HG03097 (cell line): Measurements from ENCODE around the gene CYB5B.
A peak's percentile ranks its signal among the peaks of the same experiment; 100 is the strongest.
"Not testable (repeated sequence)": the region's sequence is repeated elsewhere in the genome, so short reads cannot be mapped to it uniquely, and the experiment has no call there.

ENCODE experiments used
- ATAC-seq: cut with Tn5 transposase; IDR thresholded peaks from one replicate; pipeline ENCODE4 v1.9.1; 2021; ENCODE audit not compliant: unreplicated experiment, low FRiP score

Gene CYB5B

GRCh38 chr16:69441030-69441429 lies 16.6 kb downstream of the CYB5B start:
- ATAC-seq: not testable (repeated sequence)

DNA sequence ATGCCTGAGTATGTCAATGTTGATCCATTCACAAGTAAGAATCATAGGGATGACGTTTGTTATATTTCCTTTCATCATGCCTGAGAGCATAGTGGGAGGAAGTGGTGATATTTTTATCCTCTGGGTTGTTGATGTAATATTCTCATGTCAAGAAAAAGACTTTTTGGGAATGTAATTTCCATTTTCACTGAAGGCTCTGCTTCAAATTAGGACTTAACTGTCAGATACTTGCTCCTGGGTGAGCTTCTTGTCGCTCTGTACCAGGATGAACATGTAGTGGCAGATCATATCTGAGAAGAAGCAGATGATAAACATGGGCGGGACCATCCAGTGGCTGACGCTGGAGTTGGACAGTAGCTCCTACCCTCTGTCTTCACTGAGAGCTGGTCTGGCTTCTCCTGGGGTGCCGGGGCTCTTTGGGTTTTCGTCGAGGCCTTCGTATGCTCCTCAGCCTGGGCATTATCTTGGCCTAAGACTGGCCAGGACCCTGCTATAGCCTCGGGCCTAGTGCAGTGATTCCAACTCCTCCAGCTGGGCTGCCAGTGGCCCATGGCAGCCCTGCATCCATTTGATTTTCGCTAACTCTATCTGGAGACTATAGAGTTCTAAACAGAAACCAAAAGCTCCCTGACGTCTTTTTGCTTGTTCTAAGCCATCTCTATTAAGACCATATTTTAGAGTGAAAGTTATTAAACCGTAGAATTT lies 19.7 kb downstream of the CYB5B start:
- ATAC-seq: no peak

DNA sequence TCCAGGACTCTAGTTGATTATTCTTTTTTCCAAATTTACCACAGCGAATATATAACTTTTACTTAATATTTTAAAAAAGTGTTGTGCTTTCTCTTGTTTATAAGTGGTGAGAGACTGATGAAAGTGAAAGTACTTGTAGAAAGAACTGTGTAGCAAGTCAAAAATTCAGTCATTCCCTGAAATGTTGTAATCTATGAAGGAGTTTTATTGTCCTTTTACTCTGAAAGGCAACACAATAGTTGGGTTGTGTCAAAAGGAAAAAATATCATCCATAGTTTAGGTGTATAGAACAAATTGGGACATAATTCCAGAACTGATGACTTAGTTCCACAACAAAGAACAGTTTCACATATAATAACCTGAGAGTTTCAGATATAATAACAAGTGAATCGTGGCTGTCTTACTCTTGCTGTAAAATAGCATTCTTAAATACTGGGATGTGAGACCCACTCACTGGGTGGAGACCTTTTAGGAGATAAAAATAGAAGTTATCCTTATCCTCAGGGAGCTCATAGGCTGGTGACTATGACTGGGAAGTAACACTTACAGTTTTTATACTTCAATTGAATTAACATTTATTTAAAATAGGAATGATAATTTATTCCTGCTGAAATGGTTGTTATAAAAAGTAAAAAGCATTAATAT lies 20.6 kb downstream of the CYB5B start:
- no peak for ATAC-seq

- ATAC-seq: no peak
These were observed 24.2 kb downstream of the CYB5B start for GRCh38 chr16:69448470-69449193.

DNA sequence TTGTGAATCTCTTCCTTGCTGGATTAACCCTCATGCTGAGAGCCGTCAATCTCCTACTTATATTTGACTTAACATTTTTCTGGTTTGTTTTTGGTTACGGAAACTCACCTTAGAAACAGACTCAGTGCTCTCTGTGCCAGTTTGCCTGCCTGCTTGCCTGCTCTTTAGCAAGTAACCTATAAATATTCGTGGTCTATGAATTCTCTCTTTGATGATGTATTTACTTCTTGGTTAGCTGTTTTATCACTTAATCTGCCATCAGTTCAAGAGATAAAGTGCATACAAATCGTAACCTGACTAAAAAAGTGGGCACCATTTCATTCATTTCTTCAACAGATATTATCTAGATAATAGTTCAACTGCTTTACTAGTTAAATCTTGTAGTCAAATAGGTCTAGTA lies 26.7 kb downstream of the CYB5B start:
- no peak for ATAC-seq

- no peak for ATAC-seq
These were observed 29.5 kb downstream of the CYB5B start for GRCh38 chr16:69453936-69454335.

- ATAC-seq: no peak
These were observed 39.5 kb downstream of the CYB5B start for GRCh38 chr16:69463876-69464275.

- no peak for ATAC-seq
These were observed 40.8 kb downstream of the CYB5B start for GRCh38 chr16:69465083-69465721.

GRCh38 chr16:69465881-69466280 lies 41.5 kb downstream of the CYB5B start:
- ATAC-seq: no peak

GRCh38 chr16:69466547-69466946 lies 42.1 kb downstream of the CYB5B start:
- no peak for ATAC-seq

DNA sequence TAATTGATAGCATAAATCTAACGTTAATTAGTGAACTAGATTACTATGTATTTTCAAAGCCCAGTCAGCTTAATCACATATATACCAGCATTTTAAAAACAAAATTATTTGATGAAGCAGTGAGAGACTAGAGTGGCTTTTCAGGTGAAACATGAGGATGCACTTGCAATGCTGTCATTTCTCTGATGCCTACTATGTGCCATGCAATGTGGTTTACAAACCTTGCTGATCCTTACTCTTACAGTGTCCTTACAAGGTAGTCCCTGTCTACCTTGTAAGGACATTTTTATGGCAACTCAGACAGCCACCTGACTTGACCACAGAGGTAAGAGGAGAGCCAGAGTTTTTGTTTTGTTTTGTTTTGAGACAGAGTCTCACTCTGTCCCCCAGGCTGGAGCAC lies 42.7 kb downstream of the CYB5B start:
- no peak for ATAC-seq

DNA sequence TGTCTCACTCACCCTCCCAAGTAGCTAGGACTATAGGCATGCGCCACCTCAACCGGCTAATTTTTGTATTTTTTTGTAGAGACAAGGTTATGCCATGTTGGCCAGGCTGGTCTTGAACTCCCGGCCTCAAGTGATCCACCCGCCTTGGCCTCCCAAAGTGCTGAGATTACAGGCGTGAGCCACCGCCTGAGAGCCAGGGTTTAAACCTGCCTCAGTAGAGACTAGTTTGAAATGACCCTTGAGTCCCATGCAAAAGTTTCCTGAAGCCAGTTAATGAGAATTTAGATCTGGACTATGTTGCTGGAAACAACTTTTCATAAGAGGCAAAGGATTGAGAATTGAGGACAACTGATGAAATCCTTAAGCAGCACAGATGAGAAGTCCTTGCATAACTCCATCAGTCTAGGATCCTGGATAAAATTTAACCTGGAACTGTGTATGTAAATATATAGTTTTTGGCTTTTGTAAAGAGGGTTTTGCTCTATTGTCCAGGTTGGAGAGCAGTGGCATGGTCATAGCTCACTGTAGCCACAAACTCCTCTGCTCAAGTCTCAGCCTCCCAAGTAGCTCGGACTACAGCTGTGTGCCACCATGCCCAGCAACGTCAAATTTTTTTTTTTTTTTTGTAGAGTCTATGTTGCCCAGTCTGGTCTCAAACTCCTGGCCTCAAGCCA lies 43.2 kb downstream of the CYB5B start:
- ATAC-seq: no peak

- ATAC-seq: peak; percentile 77
These were observed 45.6 kb downstream of the CYB5B start for GRCh38 chr16:69469807-69470561.

GRCh38 chr16:69471121-69471520 lies 46.7 kb downstream of the CYB5B start:
- no peak for ATAC-seq

DNA sequence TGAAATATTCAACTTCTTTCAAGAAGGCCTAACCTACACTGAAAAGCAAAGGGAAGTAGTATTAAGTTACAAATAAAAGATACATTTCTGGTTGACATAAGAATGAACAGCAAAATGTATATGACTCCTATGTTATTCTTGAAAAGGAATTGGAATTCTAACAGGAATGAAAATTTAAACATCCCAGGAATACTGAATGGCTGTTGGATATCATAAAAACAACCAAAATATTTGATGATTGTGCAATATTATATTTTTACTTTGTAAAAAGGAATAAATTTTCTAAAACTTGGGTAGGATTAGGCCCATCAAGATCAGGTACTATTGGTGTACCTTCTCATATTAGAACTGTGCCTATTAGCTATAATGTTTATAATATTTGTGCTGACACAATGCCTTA lies 50.0 kb downstream of the CYB5B start:
- no peak for ATAC-seq

- no peak for ATAC-seq
These were observed 52.6 kb downstream of the CYB5B start for GRCh38 chr16:69476920-69477443.

GRCh38 chr16:69477546-69477945 lies 53.1 kb downstream of the CYB5B start:
- no peak for ATAC-seq

GRCh38 chr16:69478685-69479084 lies 54.3 kb downstream of the CYB5B start:
- no peak for ATAC-seq

DNA sequence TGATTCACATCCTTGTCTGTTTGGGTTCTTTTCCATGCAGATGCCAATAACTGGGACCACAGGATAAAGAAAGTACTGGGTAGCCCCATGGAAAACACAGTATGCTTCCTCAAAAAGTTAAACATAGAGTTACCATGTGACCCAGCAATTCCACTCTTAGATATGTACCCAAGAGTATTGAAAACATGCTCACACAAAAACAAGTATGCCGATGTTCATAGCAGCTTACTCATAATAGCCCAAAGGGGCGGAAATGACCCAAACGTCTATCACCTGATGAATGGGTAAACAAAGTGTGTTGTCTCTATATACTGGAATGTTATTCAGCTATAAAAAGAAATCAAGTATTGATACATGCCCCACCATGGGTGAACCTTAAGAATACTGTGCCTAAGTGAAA lies 55.4 kb downstream of the CYB5B start:
- no peak for ATAC-seq

DNA sequence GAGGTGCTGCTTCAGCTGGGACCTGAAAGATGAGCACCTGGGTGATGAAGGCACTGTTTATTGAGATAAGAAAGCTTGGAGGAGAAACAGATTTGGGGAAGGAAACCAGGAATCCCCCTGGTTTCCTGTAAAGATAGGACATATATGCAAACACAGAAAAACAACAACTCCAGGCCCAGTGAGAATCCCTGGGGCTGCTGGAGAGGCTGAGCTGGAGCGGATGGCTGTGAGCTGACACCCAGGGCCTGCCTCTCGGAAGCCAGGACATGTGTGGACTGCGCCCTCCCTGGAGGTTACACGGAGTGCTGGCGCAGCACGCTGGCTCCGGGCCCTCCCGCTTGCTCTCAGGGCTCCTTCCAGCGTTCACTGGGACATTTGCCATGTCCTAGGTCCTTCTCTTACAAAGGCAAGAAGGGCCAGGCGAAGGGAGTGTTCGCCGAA lies 57.5 kb downstream of the CYB5B start:
- ATAC-seq: no peak
